ENCODE results near the gene RAB8B. TPM values are rescaled to one million over a fixed set of nuclear protein-coding genes. Genes with fewer than 3 reads are reported as not detected.

RAB8B gene
- total and polyA plus RNA-seq, 2 of the 13 experiments (the other 11 are each of a cell fraction or from before 2014, with no cell fraction given): 6.8 to 14.2 TPM

DNA sequence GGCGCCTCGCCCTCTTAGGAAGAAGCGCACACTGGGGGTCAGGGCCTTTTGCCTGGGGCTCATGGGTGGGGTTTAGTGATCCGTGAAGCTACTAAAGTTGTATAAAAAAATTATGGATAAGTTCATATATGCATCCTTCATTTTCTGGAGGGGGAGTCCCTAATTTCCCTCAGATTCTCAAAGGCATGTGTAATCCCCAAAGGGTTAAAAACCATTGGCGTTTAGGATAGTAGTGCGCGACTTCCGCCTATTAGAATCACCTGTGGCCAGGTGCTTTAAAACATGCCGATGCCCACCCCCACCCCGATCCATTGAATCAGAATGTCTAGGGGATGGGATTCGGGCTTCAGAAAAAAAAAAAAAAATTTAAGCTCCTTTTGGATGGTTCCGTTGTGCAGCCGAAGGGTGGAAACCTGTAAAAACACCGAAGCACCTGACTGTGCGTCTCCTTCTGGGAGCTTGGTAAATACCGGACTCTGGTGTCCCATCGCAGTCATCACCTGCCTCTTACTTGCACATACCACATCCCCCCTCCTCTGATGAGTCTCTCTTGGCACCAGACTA is 88.6 kb downstream of the RAB8B start:
- ChIA-PET CTCF (ENCODE audit: low intra/inter-chr PET ratio, low total read pairs) (no interaction called here), POLR2A (no interaction called here)
- ATAC-seq: no peak
- no peaks in the 10 kb centered on the region; a peak in 1 of 5 replicates for H3K27me3 ChIP-seq (ENCODE audit: control insufficient read depth in 1 of 2, insufficient read depth in 2 of 2, low read length in 2 of 2)
- H3K79me2 ChIP-seq (ENCODE audit: insufficient read depth, low read length): no peaks in the 10 kb centered on the region
- TF ChIP-seq ZNF652 (CRISPR knock-in tag; IDR thresholded peaks at IDR 0.05; ENCODE audit: borderline replicate concordance, low read depth) (peak; percentile 14; the same call in 1 of the 2 replicates), FOXK1 (CRISPR knock-in tag; IDR thresholded peaks at IDR 0.05; ENCODE audit: borderline replicate concordance, low read depth) (no peak), ZEB1 (IDR thresholded peaks at IDR 0.05; ENCODE audit: insufficient replicate concordance, low read depth) (peak; percentile 23)
- no peaks in the 10 kb centered on the region for H3K36me3 ChIP-seq (replicated peaks in 1 of 2; ENCODE audit: control insufficient read depth in 1 of 2, insufficient read depth in 2 of 2, low read length in 2 of 2)
- no peaks in the 10 kb centered on the region for H3K9me3 ChIP-seq (ENCODE audit: low read length)
- no peak overlapping the region for H2AFZ ChIP-seq (ENCODE audit: low read length)
- peak overlapping the region; percentile 46 to 68 (median 66); a peak in 5 of 6 replicates for H3K4me3 ChIP-seq (replicated peaks in 1 of 3; ENCODE audit: insufficient read depth in 1 of 3, low read depth in 2 of 3, low read length in 3 of 3)
- H4K20me1 ChIP-seq (ENCODE audit: insufficient read depth, low read length): no peaks in the 10 kb centered on the region
- BruUV-seq (replicated peaks): TSS peak; percentile 78
- H3K4me2 ChIP-seq (ENCODE audit: low read depth, low read length): peak overlapping the region; percentile 63
- H3K27ac ChIP-seq (ENCODE audit: extremely low read length, insufficient read depth, low read length): no peak overlapping the region
- peaks cover 17% of the 10 kb centered on the region for H3K4me1 ChIP-seq (ENCODE audit: insufficient read depth, low read length)
- WGBS (ENCODE audit: low lambda C conversion rate): 51% methylated on average over 17 of the region's 17 CpGs
- no peak for FAIRE-seq
- peak overlapping the region; percentile 23; the same call in 1 of the 2 replicates for H3K9ac ChIP-seq (ENCODE audit: insufficient read depth, low read depth, low read length)
- in situ Hi-C loops (cut with HindIII; ENCODE audit: extremely low pct_ligation_motif_present, low pct_unique_long_range_greater_than_20kb) (loop anchor here (25.0 kb wide), 1 partner anchor 284 kb away; no protein-coding TSS in a partner anchor), intact Hi-C loops (cut with micrococcal nuclease; ENCODE audit: unreplicated experiment) (loop anchor here (5.0 kb wide), 2 partner anchors 91 to 121 kb away; partner anchors contain the start of genes RAB8B and RPS27L)
- DNase-seq (ENCODE audit: low spot score): no peak

DNA sequence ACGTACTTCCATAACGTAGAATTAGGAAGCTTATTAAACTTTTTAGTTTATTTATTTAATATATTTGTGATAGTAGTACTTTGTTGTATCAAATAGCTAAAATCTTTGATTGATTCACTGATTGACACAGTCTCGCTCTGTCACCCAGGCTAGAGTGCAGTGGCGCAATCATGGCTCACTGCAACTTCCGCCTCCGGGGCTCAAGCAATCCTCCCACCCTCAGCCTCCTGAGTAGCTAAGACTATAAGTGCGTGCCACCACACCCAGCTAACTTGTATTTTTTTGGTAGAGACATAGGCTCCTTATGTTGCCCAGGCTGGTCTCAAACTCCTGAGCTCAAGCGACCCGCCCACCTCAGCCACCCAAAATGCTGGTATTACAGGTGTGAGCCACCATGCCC is 93.7 kb downstream of the RAB8B start:
- 77% methylated on average over 9 of the region's 9 CpGs for WGBS (ENCODE audit: low lambda C conversion rate)
- Histone ChIP-seq H3K27ac (ENCODE audit: extremely low read length, insufficient read depth, low read length) (no peak overlapping the region), H2AFZ (ENCODE audit: low read length) (no peak overlapping the region), H3K9me3 (ENCODE audit: low read length) (no peaks in the 10 kb centered on the region), H3K79me2 (ENCODE audit: insufficient read depth, low read length) (no peaks in the 10 kb centered on the region), H3K36me3 (replicated peaks in 1 of 2; ENCODE audit: control insufficient read depth in 1 of 2, insufficient read depth in 2 of 2, low read length in 2 of 2) (no peaks in the 10 kb centered on the region), H3K4me2 (ENCODE audit: low read depth, low read length) (no peak overlapping the region), H3K4me3 (replicated peaks in 1 of 3; ENCODE audit: insufficient read depth in 1 of 3, low read depth in 2 of 3, low read length in 3 of 3) (no peak overlapping the region), H3K4me1 (ENCODE audit: insufficient read depth, low read length) (no peaks in the 10 kb centered on the region), H3K9ac (ENCODE audit: insufficient read depth, low read depth, low read length) (no peak overlapping the region), H4K20me1 (ENCODE audit: insufficient read depth, low read length) (no peaks in the 10 kb centered on the region), H3K27me3 (ENCODE audit: control insufficient read depth in 1 of 2, insufficient read depth in 2 of 2, low read length in 2 of 2) (no peaks in the 10 kb centered on the region)
- peak; percentile 66 for TF ChIP-seq CEBPB (IDR thresholded peaks at IDR 0.05; ENCODE audit: borderline replicate concordance, low read depth, low read length)
- TF ChIP-seq NCOR1 (IDR thresholded peaks at IDR 0.05; ENCODE audit: borderline replicate concordance, low read length): no peak
- no peak for TF ChIP-seq ZNF331 (CRISPR knock-in tag; IDR thresholded peaks at IDR 0.05)
- TF ChIP-seq, protein P1, sequence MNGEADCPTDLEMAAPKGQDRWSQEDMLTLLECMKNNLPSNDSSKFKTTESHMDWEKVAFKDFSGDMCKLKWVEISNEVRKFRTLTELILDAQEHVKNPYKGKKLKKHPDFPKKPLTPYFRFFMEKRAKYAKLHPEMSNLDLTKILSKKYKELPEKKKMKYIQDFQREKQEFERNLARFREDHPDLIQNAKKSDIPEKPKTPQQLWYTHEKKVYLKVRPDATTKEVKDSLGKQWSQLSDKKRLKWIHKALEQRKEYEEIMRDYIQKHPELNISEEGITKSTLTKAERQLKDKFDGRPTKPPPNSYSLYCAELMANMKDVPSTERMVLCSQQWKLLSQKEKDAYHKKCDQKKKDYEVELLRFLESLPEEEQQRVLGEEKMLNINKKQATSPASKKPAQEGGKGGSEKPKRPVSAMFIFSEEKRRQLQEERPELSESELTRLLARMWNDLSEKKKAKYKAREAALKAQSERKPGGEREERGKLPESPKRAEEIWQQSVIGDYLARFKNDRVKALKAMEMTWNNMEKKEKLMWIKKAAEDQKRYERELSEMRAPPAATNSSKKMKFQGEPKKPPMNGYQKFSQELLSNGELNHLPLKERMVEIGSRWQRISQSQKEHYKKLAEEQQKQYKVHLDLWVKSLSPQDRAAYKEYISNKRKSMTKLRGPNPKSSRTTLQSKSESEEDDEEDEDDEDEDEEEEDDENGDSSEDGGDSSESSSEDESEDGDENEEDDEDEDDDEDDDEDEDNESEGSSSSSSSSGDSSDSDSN (CRISPR knock-in tag; IDR thresholded peaks at IDR 0.05): no peak
- CTCF ChIA-PET (ENCODE audit: low intra/inter-chr PET ratio, low total read pairs): no interaction called here
- BruUV-seq (replicated peaks): no TSS peak
- in situ Hi-C loops (cut with HindIII; ENCODE audit: extremely low pct_ligation_motif_present, low pct_unique_long_range_greater_than_20kb): loop anchor here (25.0 kb wide), 1 partner anchor 279 kb away; no protein-coding TSS in a partner anchor
- DNase-seq (ENCODE audit: low spot score) (no peak), FAIRE-seq (no peak), ATAC-seq (no peak)
- intact Hi-C loops (cut with micrococcal nuclease; ENCODE audit: unreplicated experiment): loop anchor here (5.0 kb wide), 1 partner anchor 236 kb away; no protein-coding TSS in a partner anchor
- POLR2A ChIA-PET: no interaction called here

All from HepG2 (cell line).